Measurements from ENCODE around the gene WFS1.
A peak's percentile ranks its signal among the peaks of the same experiment; 100 is the strongest.

- TF ChIP-seq CTCF (IDR thresholded peaks at IDR 0.05; ENCODE audit: poor library complexity) (peak; percentile 11), EZH2phosphoT487 (IDR thresholded peaks at IDR 0.05; ENCODE audit: low read depth, severe bottlenecking, unreplicated experiment) (no peak), EZH2 (IDR thresholded peaks at IDR 0.05; ENCODE audit: borderline replicate concordance) (no peak)
Measured at GRCh38 chr4:6343939-6344408, 74.3 kb downstream of the WFS1 start.
